HepG2 (cell line): Measurements from ENCODE around the gene C11orf24. TPM values are rescaled to one million over a fixed set of nuclear protein-coding genes. Genes with fewer than 3 reads are reported as not detected.
A peak's percentile ranks its signal among the peaks of the same experiment; 100 is the strongest.

Experiments
- CENPX ChIP-seq: sonication (generic); formaldehyde crosslinking; IDR thresholded peaks from 2 replicates; pipeline ENCODE4 v1.9.0; 2021; ENCODE audit warnings: mild to moderate bottlenecking, missing genetic modification reagents, moderate library complexity
- KAT7 ChIP-seq: IDR thresholded peaks from 2 replicates; pipeline ENCODE4 v1.6.1; 2018; ENCODE audit warnings: borderline replicate concordance, missing compliant biosample characterization
- NCOA5 ChIP-seq: sonication (generic); formaldehyde crosslinking; IDR thresholded peaks from 2 replicates; pipeline ENCODE4 v1.4.0; 2020; ENCODE audit warnings: missing genetic modification reagents
- NFKB2 ChIP-seq: sonication (generic); formaldehyde crosslinking; IDR thresholded peaks from 2 replicates; pipeline ENCODE4 v1.4.0; 2020; ENCODE audit warnings: missing genetic modification reagents, borderline replicate concordance
- NFRKB ChIP-seq: fragments of 450-650 bp; IDR thresholded peaks from 2 replicates; pipeline ENCODE4 v1.6.1; 2017
- NFYB ChIP-seq: sonication (generic); formaldehyde crosslinking; IDR thresholded peaks from 2 replicates; pipeline ENCODE4 v1.4.0; 2020; ENCODE audit warnings: missing genetic modification reagents
- SKI ChIP-seq: fragments of 450-650 bp; IDR thresholded peaks from one replicate; pipeline ENCODE4 v1.6.1; 2018; ENCODE audit warnings: mild to moderate bottlenecking; ENCODE audit not compliant: partially characterized antibody
- XBP1 ChIP-seq: sonication (generic); formaldehyde crosslinking; IDR thresholded peaks from 2 replicates; pipeline ENCODE4 v1.5.0; 2020; ENCODE audit warnings: missing genetic modification reagents
- ZFP37 ChIP-seq: sonication (generic); formaldehyde crosslinking; IDR thresholded peaks from 2 replicates; pipeline ENCODE4 v1.4.0; 2020; ENCODE audit warnings: missing genetic modification reagents, borderline replicate concordance
- ZKSCAN5 ChIP-seq: sonication (generic); formaldehyde crosslinking; IDR thresholded peaks from 2 replicates; pipeline ENCODE4 v1.5.1; 2020; ENCODE audit warnings: mild to moderate bottlenecking, missing genetic modification reagents
- polyA plus RNA-seq, 8 experiments: library from polyadenylated mRNA; depleted of rRNA in 3 of 8; stranded (reverse) in 7 of 8; unstranded in 1 of 8; fragments of >200 nt; fragmentation: Illumina TruSeq in 4 of 8; extraction: Trizol in 4 of 8; gene quantifications; 2 replicates each; pipeline versions ENCODE4 v1.2.1 to v1.2.3, GENCODE V29; 2011 to 2016; ENCODE audit warnings: low read depth in 4 of 8, missing spikeins in 1 of 8, mixed read lengths in 1 of 8; ENCODE audit not compliant: insufficient read depth in 1 of 8
- total RNA-seq, 5 experiments: library from RNA; depleted of rRNA; stranded (reverse); fragments of >200 nt; fragmentation: Illumina TruSeq; extraction: Trizol; gene quantifications; 2 replicates each; pipeline ENCODE4 v1.2.3, GENCODE V29; 2016; ENCODE audit warnings: low read depth in 1 of 5
- TF ChIP-seq, protein P1 (sequence below): conservative IDR thresholded peaks from 2 replicates; pipeline ENCODE4 v1.6.1; 2018; ENCODE audit warnings: missing genetic modification reagents
- TF ChIP-seq, protein P2 (sequence below): sonication (generic); formaldehyde crosslinking; IDR thresholded peaks from 2 replicates; pipeline ENCODE4 v1.8.1; 2023; ENCODE audit warnings: mild to moderate bottlenecking, inconsistent platforms, moderate library complexity, missing genetic modification reagents, borderline replicate concordance
- TF ChIP-seq, protein P3 (sequence below): sonication (generic); formaldehyde crosslinking; IDR thresholded peaks from 2 replicates; pipeline ENCODE4 v1.5.1; 2020; ENCODE audit warnings: missing genetic modification reagents, mild to moderate bottlenecking, borderline replicate concordance
- TF ChIP-seq, protein P4 (sequence below): sonication (generic); formaldehyde crosslinking; IDR thresholded peaks from 2 replicates; pipeline ENCODE4 v1.4.0; 2020; ENCODE audit warnings: missing genetic modification reagents
- TF ChIP-seq, protein P5 (sequence below): sonication (generic); formaldehyde crosslinking; IDR thresholded peaks from 2 replicates; pipeline ENCODE4 v1.5.0; 2020; ENCODE audit warnings: missing genetic modification reagents
- TF ChIP-seq, protein P6 (sequence below), 2 experiments: sonication (generic) in 1 of 2; formaldehyde crosslinking in 1 of 2; IDR thresholded peaks; 2 replicates each; pipeline versions ENCODE4 v1.5.1 to v1.6.1; 2011 to 2020; ENCODE audit warnings: borderline replicate concordance in 1 of 2, low read depth in 1 of 2, low read length in 1 of 2, mild to moderate bottlenecking in 1 of 2, missing genetic modification reagents in 1 of 2, moderate library complexity in 1 of 2
- TF ChIP-seq, protein P7 (sequence below): sonication (generic); formaldehyde crosslinking; IDR thresholded peaks from 2 replicates; pipeline ENCODE4 v1.4.0; 2020; ENCODE audit warnings: mild to moderate bottlenecking, missing genetic modification reagents

C11orf24 gene
- total and polyA plus RNA-seq, 2 of the 13 experiments (the other 11 are each of a cell fraction or from before 2014, with no cell fraction given) = 52.9 to 55.5 TPM

DNA sequence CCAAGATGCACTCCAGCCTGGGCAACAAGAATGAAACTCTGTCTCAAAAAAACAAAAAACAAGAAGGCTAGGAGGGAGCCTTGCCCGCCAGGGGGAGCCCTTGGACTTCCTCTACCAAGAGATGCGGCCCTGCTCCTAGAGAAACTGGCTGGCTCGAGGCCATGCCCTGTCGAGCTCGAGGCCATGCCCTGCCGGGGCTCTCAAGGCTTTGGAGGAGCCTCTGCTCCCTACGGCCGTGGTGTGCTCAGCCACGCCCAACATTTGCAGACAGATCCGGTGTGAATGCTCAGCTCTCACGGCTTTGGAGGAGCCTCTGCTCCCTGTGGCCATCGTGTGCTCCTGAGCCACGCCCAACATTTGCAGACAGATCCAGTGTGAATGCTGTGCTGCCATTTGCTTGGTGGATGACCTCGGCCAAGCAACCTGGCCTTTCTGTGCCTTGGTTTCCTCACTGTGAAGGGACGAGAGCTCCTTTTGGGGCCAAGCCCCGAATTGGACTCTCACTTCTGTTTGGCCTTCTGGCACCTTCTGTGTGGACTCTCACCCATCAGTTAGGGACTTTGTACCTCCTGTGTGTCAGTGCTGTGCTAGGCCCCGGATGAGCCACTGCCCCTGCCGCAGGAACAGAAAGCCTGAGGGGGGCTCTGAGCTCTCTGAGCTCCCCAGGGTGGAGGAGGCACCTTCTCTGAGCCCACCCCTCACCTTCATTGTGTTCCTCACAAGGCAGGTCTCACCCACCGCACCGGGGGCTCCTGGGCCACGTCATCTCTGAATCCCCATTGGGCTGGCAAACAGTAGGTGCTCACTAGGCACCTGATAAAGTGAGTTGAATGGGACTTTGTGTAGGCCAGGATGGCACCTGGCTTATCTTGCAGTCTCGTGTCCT is 14.1 kb downstream of the C11orf24 start (continued):
- TF ChIP-seq, protein P1, sequence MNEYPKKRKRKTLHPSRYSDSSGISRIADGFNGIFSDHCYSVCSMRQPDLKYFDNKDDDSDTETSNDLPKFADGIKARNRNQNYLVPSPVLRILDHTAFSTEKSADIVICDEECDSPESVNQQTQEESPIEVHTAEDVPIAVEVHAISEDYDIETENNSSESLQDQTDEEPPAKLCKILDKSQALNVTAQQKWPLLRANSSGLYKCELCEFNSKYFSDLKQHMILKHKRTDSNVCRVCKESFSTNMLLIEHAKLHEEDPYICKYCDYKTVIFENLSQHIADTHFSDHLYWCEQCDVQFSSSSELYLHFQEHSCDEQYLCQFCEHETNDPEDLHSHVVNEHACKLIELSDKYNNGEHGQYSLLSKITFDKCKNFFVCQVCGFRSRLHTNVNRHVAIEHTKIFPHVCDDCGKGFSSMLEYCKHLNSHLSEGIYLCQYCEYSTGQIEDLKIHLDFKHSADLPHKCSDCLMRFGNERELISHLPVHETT (CRISPR knock-in tag) = no peak
- TF ChIP-seq, protein P2, sequence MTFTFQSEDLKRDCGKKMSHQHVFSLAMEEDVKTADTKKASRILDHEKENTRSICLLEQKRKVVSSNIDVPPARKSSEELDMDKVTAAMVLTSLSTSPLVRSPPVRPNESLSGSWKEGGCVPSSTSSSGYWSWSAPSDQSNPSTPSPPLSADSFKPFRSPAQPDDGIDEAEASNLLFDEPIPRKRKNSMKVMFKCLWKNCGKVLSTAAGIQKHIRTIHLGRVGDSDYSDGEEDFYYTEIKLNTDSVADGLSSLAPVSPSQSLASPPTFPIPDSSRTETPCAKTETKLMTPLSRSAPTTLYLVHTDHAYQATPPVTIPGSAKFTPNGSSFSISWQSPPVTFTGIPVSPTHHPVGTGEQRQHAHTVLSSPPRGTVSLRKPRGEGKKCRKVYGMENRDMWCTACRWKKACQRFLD = no peak
- TF ChIP-seq, protein P3, sequence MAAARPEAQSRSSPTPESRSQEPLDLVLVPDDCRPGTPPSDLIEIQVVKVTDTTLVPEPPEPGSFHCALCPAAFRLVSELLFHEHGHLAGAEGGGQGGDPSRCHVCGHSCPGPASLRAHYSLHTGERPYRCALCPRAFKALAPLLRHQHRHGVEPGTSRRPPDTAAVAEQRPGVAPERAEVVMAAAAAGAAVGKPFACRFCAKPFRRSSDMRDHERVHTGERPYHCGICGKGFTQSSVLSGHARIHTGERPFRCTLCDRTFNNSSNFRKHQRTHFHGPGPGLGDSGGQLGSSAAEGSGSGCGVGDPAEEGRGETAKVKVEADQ = no peak
- TF ChIP-seq, protein P4, sequence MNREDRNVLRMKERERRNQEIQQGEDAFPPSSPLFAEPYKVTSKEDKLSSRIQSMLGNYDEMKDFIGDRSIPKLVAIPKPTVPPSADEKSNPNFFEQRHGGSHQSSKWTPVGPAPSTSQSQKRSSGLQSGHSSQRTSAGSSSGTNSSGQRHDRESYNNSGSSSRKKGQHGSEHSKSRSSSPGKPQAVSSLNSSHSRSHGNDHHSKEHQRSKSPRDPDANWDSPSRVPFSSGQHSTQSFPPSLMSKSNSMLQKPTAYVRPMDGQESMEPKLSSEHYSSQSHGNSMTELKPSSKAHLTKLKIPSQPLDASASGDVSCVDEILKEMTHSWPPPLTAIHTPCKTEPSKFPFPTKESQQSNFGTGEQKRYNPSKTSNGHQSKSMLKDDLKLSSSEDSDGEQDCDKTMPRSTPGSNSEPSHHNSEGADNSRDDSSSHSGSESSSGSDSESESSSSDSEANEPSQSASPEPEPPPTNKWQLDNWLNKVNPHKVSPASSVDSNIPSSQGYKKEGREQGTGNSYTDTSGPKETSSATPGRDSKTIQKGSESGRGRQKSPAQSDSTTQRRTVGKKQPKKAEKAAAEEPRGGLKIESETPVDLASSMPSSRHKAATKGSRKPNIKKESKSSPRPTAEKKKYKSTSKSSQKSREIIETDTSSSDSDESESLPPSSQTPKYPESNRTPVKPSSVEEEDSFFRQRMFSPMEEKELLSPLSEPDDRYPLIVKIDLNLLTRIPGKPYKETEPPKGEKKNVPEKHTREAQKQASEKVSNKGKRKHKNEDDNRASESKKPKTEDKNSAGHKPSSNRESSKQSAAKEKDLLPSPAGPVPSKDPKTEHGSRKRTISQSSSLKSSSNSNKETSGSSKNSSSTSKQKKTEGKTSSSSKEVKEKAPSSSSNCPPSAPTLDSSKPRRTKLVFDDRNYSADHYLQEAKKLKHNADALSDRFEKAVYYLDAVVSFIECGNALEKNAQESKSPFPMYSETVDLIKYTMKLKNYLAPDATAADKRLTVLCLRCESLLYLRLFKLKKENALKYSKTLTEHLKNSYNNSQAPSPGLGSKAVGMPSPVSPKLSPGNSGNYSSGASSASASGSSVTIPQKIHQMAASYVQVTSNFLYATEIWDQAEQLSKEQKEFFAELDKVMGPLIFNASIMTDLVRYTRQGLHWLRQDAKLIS (CRISPR knock-in tag) = no peak
- TF ChIP-seq KAT7 = no peak; the same call in 1 of the 2 replicates
- no peak for TF ChIP-seq NFYB
- no peak for TF ChIP-seq NCOA5 (CRISPR knock-in tag)
- TF ChIP-seq, protein P5, sequence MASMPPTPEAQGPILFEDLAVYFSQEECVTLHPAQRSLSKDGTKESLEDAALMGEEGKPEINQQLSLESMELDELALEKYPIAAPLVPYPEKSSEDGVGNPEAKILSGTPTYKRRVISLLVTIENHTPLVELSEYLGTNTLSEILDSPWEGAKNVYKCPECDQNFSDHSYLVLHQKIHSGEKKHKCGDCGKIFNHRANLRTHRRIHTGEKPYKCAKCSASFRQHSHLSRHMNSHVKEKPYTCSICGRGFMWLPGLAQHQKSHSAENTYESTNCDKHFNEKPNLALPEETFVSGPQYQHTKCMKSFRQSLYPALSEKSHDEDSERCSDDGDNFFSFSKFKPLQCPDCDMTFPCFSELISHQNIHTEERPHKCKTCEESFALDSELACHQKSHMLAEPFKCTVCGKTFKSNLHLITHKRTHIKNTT (CRISPR knock-in tag) = no peak
- no peak for TF ChIP-seq ZKSCAN5
- TF ChIP-seq, protein P6, sequence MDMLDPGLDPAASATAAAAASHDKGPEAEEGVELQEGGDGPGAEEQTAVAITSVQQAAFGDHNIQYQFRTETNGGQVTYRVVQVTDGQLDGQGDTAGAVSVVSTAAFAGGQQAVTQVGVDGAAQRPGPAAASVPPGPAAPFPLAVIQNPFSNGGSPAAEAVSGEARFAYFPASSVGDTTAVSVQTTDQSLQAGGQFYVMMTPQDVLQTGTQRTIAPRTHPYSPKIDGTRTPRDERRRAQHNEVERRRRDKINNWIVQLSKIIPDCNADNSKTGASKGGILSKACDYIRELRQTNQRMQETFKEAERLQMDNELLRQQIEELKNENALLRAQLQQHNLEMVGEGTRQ (IDR thresholded peaks at IDR 0.05; ENCODE audit: low read depth, low read length) = no peak
- TF ChIP-seq, protein P6 (CRISPR knock-in tag; IDR thresholded peaks at IDR 0.05; ENCODE audit: borderline replicate concordance) = no peak
- TF ChIP-seq, protein P7, sequence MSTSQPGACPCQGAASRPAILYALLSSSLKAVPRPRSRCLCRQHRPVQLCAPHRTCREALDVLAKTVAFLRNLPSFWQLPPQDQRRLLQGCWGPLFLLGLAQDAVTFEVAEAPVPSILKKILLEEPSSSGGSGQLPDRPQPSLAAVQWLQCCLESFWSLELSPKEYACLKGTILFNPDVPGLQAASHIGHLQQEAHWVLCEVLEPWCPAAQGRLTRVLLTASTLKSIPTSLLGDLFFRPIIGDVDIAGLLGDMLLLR (CRISPR knock-in tag) = no peak
- no peak for TF ChIP-seq ZFP37 (CRISPR knock-in tag)
- no peak for TF ChIP-seq SKI
- TF ChIP-seq NFKB2 (CRISPR knock-in tag) = peak; percentile 73; the same call in 1 of the 2 replicates
- no peak for TF ChIP-seq NFRKB
- TF ChIP-seq XBP1 (CRISPR knock-in tag) = no peak
- no peak for TF ChIP-seq CENPX (CRISPR knock-in tag)
